ENCODE results near the gene FOXP1.

Gene FOXP1

GRCh38 chr3:71355862-71356261 lies 227.7 kb downstream of the FOXP1 start:
- no peak for TF ChIP-seq CTCF (IDR thresholded peaks at IDR 0.05; ENCODE audit: low read depth, low read length)

GRCh38 chr3:71355037-71355436 lies 228.5 kb downstream of the FOXP1 start:
- TF ChIP-seq CTCF (IDR thresholded peaks at IDR 0.05; ENCODE audit: low read depth, low read length) = no peak
- no peak overlapping the region for H3K4me3 ChIP-seq (ENCODE audit: low read depth, low read length)

More at GRCh38 chr3:71355862-71356261, 227.7 kb downstream of the FOXP1 start:
- H3K4me3 ChIP-seq (ENCODE audit: low read depth, low read length) = no peak overlapping the region

- TF ChIP-seq CTCF (IDR thresholded peaks at IDR 0.05; ENCODE audit: low read depth, low read length) = no peak
- no peak overlapping the region for H3K4me3 ChIP-seq (ENCODE audit: low read depth, low read length)
Observed at GRCh38 chr3:71351403-71352149, 232.0 kb downstream of the FOXP1 start.

- no peak for TF ChIP-seq CTCF (IDR thresholded peaks at IDR 0.05; ENCODE audit: low read depth, low read length)
- H3K4me3 ChIP-seq (ENCODE audit: low read depth, low read length) = no peak overlapping the region
Observed at GRCh38 chr3:71350998-71351397, 232.5 kb downstream of the FOXP1 start.

DNA sequence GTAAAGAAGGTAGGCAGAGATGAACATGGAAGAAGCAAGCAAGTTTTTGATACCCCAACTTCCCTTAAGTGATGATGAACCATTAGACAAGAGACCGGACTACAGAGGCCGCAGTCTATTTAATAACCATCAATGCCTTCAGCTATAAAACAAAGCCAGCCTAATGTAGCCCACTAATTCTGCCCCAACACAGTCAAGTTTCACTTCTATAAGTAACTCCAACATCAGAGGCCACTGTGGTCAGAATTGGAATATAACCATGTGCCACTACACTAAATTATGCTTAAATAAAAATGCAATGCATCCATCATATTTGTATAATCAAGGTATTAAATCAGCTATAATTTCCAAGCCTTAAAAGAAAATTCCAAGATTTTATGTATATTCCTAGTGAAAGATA lies 234.7 kb downstream of the FOXP1 start:
- TF ChIP-seq CTCF (IDR thresholded peaks at IDR 0.05; ENCODE audit: low read depth, low read length) = no peak
- no peak overlapping the region for H3K4me3 ChIP-seq (ENCODE audit: low read depth, low read length)

DNA sequence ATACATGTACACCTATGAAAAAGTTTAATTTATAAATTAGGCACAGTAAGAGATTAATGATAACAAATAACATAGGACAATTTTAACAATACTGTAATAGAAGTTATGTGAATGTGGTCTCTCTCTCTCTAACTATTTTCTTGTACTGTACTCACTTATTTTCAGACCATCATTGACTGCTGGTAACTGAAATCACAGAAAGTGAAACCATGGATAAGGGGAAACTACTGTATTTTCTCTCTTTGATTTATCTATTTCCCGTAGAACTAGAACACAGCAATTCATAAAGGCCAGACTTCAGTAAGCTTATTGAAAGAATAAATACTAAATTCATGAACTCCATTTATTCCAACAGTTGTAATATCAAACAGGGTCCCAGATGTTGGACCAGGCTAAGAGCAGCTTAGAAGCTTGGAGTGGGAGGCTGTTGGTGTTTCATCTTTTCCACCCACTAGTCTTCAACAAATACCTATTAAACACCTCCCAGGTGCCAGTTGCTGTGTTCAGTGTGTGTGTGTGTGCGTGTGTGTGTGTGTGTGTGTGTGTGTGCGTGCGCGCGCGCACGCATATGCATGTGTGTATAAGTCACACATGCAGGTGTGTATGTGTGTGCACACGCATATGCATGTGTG lies 235.4 kb downstream of the FOXP1 start:
- H3K4me3 ChIP-seq (ENCODE audit: low read depth, low read length) = no peak overlapping the region
- TF ChIP-seq CTCF (IDR thresholded peaks at IDR 0.05; ENCODE audit: low read depth, low read length) = no peak

DNA sequence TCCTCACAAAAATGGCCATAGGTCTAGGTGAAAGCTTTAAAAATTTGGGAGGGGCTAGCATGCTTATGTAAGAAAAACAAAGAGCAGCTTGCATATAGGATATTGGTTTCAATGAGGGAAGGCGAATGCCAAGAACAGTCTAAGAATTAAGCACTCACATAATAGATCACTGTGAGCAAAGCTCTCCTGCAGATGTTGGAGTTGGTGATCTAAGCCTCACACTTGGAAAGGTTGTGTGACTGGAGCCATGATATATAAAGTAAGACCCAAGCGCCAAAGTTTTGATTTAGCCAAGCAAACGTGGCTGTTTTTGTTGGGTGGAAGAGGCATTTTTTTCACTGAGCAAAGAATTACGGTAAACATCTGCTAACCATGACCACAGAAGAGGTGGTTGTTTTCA lies 237.5 kb downstream of the FOXP1 start:
- no peak overlapping the region for H3K4me3 ChIP-seq (ENCODE audit: low read depth, low read length)
- TF ChIP-seq CTCF (IDR thresholded peaks at IDR 0.05; ENCODE audit: low read depth, low read length) = no peak

Data from WI38 (cell line).